HK-2 (cell line): Measurements from ENCODE around the gene PARD3.
"Not testable (repeated sequence)": the region's sequence is repeated elsewhere in the genome, so short reads cannot be mapped to it uniquely, and the experiment has no call there.

ENCODE experiments used
- DNase-seq: peaks from one replicate; pipeline ENCODE4 v3.0.0-alpha.2; 2018; ENCODE audit not compliant: unreplicated experiment

PARD3 gene

GRCh38 chr10:34464000-34464399, 351.1 kb downstream of the PARD3 start:
- DNase-seq: no peak

DNA sequence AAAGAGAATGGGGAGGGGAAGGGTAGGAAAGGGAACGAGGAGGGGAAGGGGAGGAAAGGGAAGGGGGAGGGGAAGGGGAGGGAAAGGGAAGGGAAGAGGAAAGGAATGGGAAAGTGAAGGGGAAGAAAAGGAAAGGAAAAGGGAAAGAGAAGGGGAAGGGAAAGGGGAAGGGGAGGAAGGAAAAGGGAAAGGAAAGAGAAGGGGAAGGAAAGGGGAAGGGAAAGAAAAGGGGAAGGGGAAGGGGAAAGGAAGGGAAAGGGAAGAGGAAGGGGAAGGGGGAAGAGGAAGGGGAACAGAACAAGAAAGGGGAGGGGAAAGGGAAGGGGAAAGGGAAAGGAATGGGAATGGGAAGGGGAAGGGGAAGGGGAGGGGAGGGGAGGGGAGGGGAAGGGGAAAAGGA, 352.1 kb downstream of the PARD3 start:
- DNase-seq: no peak

DNA sequence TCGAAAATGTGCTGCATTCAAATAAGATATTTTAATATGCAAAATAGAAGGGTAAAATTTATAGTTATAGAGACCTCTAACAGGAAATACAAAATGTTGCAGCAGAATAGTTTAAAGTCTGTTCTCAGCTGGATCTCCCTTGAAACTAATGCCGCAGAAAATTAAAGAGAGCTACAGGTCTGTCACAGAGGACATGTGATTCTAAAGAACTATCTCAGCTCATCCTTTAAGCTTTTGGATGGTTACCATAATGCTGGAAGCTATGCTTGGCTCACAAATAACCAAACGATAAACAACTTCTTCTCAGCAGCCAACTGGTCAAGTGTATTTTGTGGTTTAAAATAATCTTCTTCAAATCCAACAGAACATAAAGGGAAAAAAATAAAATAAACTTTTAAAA, 353.0 kb downstream of the PARD3 start:
- no peak for DNase-seq

DNA sequence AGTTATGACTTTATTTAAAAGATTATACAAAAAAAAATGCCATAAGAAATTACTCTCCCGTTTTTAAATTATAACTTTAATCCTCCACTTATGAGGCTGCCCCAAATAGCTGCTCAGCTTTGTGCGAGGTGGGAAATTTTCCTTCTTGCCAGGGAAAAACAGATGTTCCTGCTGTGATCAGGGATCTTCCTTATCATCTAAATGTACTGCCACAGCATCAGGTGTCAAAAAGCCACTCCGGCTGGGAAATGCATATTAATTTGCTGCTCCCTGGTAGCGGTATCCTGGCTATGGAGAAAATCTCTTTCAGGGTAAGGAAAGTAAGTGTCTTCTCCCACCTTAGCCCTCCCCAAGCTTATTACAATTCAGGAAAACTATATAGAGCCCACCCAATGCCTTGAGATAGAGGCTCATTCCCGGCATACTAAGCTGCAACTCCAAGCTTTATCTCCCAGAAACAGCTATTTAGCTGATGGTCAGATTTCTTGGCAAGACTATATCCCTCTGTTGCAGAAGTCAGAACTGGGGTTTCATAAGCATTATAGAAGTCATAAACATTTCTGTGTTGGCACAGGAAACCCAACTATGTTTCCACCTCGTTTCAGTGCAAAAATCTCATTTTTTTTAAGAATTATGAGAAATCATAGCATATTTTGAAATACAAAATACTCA, 360.4 kb downstream of the PARD3 start:
- no peak for DNase-seq

- no peak for DNase-seq
Observed at GRCh38 chr10:34449836-34450235, 365.3 kb downstream of the PARD3 start.

GRCh38 chr10:34446049-34446448, 369.0 kb downstream of the PARD3 start:
- DNase-seq: no peak

DNA sequence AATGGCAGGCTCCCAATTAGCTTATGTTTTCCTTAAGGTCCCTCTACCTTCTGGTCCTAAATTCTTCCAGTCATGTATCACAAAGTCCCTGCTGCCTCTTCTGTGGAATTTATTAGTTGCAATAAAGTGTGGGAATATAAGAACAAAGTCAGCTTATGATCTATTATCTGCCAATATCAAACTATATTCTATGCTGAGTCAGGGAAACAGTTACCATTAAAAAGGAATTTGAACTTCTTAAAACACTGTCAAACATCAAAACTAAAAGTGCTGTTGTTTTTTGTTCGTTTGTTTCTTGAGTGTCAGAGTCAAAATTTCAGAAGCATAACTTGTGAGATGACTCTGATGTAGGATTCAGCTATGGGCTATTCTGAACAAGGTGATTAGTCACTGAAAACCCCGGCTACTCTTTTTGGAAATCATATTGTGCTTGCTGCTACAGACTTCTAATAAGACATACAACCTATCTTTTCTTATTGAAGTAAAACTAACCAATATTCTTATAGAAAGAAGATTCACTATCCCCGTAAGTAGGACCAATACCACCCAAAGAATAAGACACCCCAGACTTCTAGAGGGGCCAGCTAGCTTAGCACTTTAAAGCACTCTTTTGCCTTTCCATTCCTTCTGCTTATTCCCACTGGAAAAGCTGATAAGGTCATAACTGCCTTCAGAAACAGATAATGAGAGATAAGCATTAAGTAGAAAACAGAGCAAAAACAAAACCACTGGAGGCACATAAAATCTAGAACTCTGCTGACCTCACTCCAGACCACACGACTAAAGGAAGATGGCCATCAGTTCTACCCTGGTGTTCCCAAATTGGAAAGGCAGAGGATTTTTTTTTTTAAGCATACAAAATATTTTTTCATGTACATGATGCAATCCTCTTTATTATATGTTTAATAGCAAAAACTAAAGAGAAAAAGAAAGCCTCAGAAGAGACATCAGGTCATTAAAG, 370.6 kb downstream of the PARD3 start:
- DNase-seq: no peak

GRCh38 chr10:34439386-34439785, 375.7 kb downstream of the PARD3 start:
- not testable (repeated sequence) for DNase-seq

DNA sequence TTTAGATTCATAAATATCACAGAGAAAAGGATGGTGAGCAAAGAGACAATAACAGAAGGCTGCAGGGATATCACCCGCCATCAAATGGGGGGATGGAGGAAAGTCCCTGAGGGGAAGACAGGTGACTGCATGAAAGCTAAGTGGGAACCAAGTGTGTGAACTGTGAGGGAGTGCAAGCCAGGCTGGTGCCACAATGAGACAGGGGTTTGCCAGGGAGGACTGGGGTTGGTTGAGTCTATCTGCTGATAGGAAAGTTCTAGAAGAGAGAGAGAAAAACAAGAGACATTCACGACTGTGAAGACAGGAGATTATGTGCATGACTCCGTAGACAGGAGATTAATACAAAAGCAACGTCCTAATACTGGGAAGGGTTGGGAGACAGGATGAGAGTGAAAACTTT, 376.4 kb downstream of the PARD3 start:
- no peak for DNase-seq

DNA sequence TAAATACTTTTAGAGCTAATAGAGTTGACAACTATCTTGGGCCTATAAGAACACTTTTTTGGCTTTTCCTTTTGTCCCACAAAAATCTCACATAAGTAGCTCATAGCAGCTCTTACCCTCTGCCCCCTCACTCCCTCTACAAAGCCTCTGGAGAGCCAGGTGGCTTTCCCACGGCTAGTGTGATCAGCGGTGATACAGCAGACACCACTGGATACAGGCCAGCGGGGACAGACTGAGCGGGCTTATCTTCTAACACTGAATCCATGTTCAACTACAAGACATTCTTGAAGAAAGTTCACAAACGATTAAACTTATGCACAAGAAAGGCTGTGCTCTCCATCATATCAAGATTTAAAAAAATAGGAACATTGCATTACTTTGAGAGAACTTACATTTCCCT, 377.2 kb downstream of the PARD3 start:
- DNase-seq: no peak

- no peak for DNase-seq
Observed at GRCh38 chr10:34434119-34434594, 380.9 kb downstream of the PARD3 start.

GRCh38 chr10:34433241-34434076, 381.6 kb downstream of the PARD3 start:
- DNase-seq: no peak

DNA sequence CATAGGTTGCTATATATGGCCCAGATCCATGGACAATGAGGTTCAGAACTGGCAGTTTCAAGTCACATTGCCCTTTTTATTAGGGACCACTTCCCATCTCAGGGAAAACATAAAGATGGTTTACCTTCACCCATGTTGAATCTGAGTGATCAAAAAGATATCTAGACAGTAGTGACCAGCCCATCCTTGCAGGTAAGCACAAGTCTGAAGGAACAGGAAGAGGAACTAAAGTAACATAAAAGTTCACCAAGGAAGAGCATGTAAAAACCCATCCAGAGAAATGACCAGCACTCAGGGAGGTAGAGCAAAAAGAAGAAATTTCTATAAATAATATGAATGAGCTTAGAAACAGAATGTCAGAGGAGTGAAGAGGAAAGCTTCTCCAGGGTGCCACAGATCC, 382.5 kb downstream of the PARD3 start:
- no peak for DNase-seq

DNA sequence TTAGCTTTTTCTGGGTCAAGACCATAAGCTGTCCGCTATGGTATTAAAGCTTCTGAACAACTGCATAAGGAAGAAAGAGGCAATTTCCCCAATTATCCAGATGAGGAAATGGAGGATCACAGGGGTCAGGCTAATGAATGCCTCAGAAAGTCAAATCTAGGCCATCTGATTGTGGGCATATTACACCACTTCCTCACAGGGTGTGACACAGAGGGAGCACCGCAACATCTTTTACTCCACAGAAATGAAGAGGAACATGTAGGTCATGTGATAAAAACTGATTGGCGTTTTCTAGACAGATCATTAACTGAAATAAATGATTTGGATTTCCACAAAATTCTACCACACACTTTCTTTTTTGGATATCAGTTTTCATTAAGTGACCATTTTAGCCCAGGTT, 384.4 kb downstream of the PARD3 start:
- DNase-seq: no peak

GRCh38 chr10:34428501-34428900, 386.6 kb downstream of the PARD3 start:
- DNase-seq: no peak

- DNase-seq: no peak
Observed at GRCh38 chr10:34427911-34428216, 387.2 kb downstream of the PARD3 start.

GRCh38 chr10:34427158-34427910, 387.8 kb downstream of the PARD3 start:
- peak; percentile 39 for DNase-seq

DNA sequence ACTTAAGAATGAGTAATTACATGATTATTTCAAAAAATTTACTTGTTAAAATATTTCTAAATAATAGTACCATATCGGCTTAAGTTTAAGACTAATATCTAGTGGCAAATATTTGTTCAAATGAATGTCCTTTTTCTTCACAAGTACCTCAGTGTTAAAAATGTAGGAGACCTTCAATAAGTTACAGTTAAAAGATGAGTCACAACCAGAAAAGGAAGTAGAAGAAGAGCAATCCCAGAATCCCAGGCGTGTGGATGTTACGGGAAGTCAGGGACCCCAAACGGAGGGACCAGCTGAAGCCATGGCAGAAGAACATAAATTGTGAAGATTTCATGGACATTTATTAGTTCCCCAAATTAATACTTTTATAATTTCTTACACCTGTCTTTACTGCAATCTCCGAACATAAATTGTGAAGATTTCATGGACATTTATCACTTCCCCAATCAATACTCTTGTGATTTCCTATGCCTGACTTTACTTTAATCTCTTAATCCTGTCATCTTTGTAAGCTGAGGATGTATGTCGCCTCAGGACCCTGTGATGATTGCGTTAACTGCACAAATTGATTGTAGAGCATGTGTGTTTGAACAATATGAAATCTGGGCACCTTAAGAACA, 388.4 kb downstream of the PARD3 start:
- DNase-seq: not testable (repeated sequence)

GRCh38 chr10:34426041-34426440, 389.1 kb downstream of the PARD3 start:
- DNase-seq: no peak

DNA sequence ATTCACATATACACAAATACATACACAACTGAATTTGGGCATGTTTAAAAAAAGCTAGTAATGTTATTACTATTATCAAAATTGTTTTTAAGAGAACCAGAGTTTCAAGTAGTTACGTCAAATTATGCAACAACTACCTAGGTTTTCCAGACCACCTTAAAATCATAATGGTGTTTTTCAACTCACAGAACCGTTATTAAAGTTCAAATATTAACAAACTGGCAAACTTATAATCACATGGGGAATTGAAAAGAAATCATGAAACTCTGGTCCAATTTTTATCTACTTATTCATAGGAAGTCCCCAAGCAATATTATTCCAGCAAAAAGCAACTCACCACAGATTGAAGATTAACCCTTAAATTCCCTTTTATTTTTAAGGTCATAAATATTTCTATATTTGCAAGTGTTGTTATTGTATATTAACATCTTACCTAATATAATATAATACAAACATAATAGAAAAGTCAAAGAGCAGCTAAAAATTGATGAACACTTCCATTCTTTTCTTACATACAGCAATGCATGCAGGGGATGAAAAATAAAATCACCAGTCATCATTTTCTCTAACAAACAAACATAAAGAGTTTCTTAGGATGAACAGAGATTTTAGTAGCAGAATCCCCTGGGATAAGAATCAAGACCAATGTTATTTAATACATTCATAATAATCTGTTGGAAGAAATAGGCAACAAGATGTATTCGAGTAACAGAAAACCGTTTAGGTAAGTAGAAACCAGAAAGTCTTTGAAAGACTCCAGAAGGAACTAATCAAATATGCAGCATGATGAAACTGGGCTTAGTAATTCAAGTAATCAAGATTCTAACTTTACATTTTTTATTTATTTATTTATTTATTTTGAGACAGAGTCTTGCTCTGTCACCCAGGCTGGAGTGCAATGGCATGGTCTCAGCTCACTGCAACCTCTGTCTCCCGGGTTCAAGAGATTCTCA, 391.1 kb downstream of the PARD3 start:
- DNase-seq: no peak
